Effector memory CD4-positive, alpha-beta T cell (primary cell): ENCODE results near the gene ERC1.

Experiments used
- DNase-seq, 3 donors: peaks; one replicate each; pipeline ENCODE4 v3.0.0-alpha.2; 2020
- H3K27ac ChIP-seq: 2 replicates; pipeline ENCODE4 v1.7.0; 2013; ENCODE audit warnings: mild to moderate bottlenecking, low read length, moderate library complexity; ENCODE audit not compliant: insufficient read depth, poor library complexity, severe bottlenecking
- H3K27me3 ChIP-seq: replicated peaks from 2 replicates; pipeline ENCODE4 v1.7.0; 2013; ENCODE audit warnings: mild to moderate bottlenecking, low read length; ENCODE audit not compliant: insufficient read depth, control insufficient read depth, poor library complexity, severe bottlenecking
- H3K36me3 ChIP-seq: 2 replicates; pipeline ENCODE4 v1.7.0; 2013; ENCODE audit warnings: mild to moderate bottlenecking, low read length, moderate library complexity; ENCODE audit not compliant: control insufficient read depth, insufficient read depth
- H3K4me1 ChIP-seq: 2 replicates; pipeline ENCODE4 v1.7.0; 2013; ENCODE audit warnings: low read length, mild to moderate bottlenecking; ENCODE audit not compliant: control insufficient read depth, insufficient read depth, poor library complexity, severe bottlenecking
- H3K4me3 ChIP-seq: 2 replicates; pipeline ENCODE4 v1.7.0; 2013; ENCODE audit warnings: low read length, low read depth, mild to moderate bottlenecking; ENCODE audit not compliant: insufficient read depth, poor library complexity, severe bottlenecking
- H3K9me3 ChIP-seq: 2 replicates; pipeline ENCODE4 v1.7.0; 2013; ENCODE audit warnings: mild to moderate bottlenecking, low read length, moderate library complexity; ENCODE audit not compliant: control insufficient read depth

The ERC1 gene

GRCh38 chr12:1375323-1375722, 384.3 kb downstream of the ERC1 start:
- Histone ChIP-seq H3K4me1 (no peaks in the 10 kb centered on the region), H3K27ac (no peak overlapping the region), H3K4me3 (no peak overlapping the region), H3K36me3 (peaks cover 4% of the 10 kb centered on the region), H3K27me3 (no peaks in the 10 kb centered on the region), H3K9me3 (no peaks in the 10 kb centered on the region)
- DNase-seq, result no peak

GRCh38 chr12:1377117-1377516, 386.1 kb downstream of the ERC1 start:
- Histone ChIP-seq H3K4me3 (no peak overlapping the region), H3K4me1 (no peaks in the 10 kb centered on the region), H3K27me3 (no peaks in the 10 kb centered on the region), H3K27ac (no peak overlapping the region), H3K36me3 (no peaks in the 10 kb centered on the region), H3K9me3 (no peaks in the 10 kb centered on the region)
- DNase-seq, result no peak

GRCh38 chr12:1377681-1378080, 386.7 kb downstream of the ERC1 start:
- Histone ChIP-seq H3K27me3 (no peaks in the 10 kb centered on the region), H3K27ac (no peak overlapping the region), H3K4me1 (no peaks in the 10 kb centered on the region), H3K4me3 (no peak overlapping the region), H3K36me3 (no peaks in the 10 kb centered on the region), H3K9me3 (no peaks in the 10 kb centered on the region)
- no peak for DNase-seq

- H3K4me3 ChIP-seq, result no peak overlapping the region
- DNase-seq, result no peak
- no peaks in the 10 kb centered on the region for H3K27me3 ChIP-seq
- H3K36me3 ChIP-seq, result no peaks in the 10 kb centered on the region
- no peaks in the 10 kb centered on the region for H3K4me1 ChIP-seq
- no peak overlapping the region for H3K27ac ChIP-seq
- H3K9me3 ChIP-seq, result no peaks in the 10 kb centered on the region
Observed at GRCh38 chr12:1380171-1380851, 389.3 kb downstream of the ERC1 start.

GRCh38 chr12:1382151-1382550, 391.1 kb downstream of the ERC1 start:
- Histone ChIP-seq H3K4me3 (no peak overlapping the region), H3K27me3 (no peaks in the 10 kb centered on the region), H3K36me3 (no peaks in the 10 kb centered on the region), H3K27ac (no peak overlapping the region), H3K4me1 (no peaks in the 10 kb centered on the region), H3K9me3 (no peaks in the 10 kb centered on the region)
- no peak for DNase-seq

GRCh38 chr12:1382826-1383225, 391.8 kb downstream of the ERC1 start:
- no peak overlapping the region for H3K4me3 ChIP-seq
- no peak overlapping the region for H3K27ac ChIP-seq
- no peak for DNase-seq
- no peaks in the 10 kb centered on the region for H3K9me3 ChIP-seq
- H3K27me3 ChIP-seq, result no peaks in the 10 kb centered on the region
- no peaks in the 10 kb centered on the region for H3K4me1 ChIP-seq
- no peaks in the 10 kb centered on the region for H3K36me3 ChIP-seq

- Histone ChIP-seq H3K4me3 (no peak overlapping the region), H3K27me3 (no peaks in the 10 kb centered on the region), H3K36me3 (no peaks in the 10 kb centered on the region), H3K27ac (no peak overlapping the region), H3K9me3 (no peaks in the 10 kb centered on the region), H3K4me1 (no peaks in the 10 kb centered on the region)
- no peak for DNase-seq
Observed at GRCh38 chr12:1383758-1384157, 392.7 kb downstream of the ERC1 start.

GRCh38 chr12:1384910-1385309, 393.9 kb downstream of the ERC1 start:
- H3K9me3 ChIP-seq, result no peaks in the 10 kb centered on the region
- no peaks in the 10 kb centered on the region for H3K36me3 ChIP-seq
- no peak for DNase-seq
- H3K4me1 ChIP-seq, result no peaks in the 10 kb centered on the region
- no peaks in the 10 kb centered on the region for H3K27me3 ChIP-seq
- H3K27ac ChIP-seq, result no peak overlapping the region
- H3K4me3 ChIP-seq, result no peak overlapping the region

- no peak overlapping the region for H3K4me3 ChIP-seq
- H3K27me3 ChIP-seq, result no peaks in the 10 kb centered on the region
- no peaks in the 10 kb centered on the region for H3K9me3 ChIP-seq
- H3K36me3 ChIP-seq, result no peaks in the 10 kb centered on the region
- no peak overlapping the region for H3K27ac ChIP-seq
- H3K4me1 ChIP-seq, result no peaks in the 10 kb centered on the region
- no peak for DNase-seq
Observed at GRCh38 chr12:1391722-1392121, 400.7 kb downstream of the ERC1 start.

GRCh38 chr12:1395421-1395955, 404.5 kb downstream of the ERC1 start:
- Histone ChIP-seq H3K27me3 (no peaks in the 10 kb centered on the region), H3K27ac (no peak overlapping the region), H3K4me3 (no peak overlapping the region), H3K4me1 (no peaks in the 10 kb centered on the region), H3K36me3 (no peaks in the 10 kb centered on the region), H3K9me3 (no peaks in the 10 kb centered on the region)
- DNase-seq, result no peak
